DOHH2 (cell line): ENCODE data around the gene SLC15A2.
"Not testable (repeated sequence)": the region's sequence is repeated elsewhere in the genome, so short reads cannot be mapped to it uniquely, and the experiment has no call there.

Experiments
- EZH2phosphoT487 ChIP-seq: fragments of 200-600 bp; sonication (generic); IDR thresholded peaks from 2 replicates; pipeline ENCODE4 v1.6.1; 2017; ENCODE audit warnings: borderline replicate concordance, mild to moderate bottlenecking, antibody characterized with exemption, low read length, moderate library complexity, mixed read lengths
- TF ChIP-seq, protein P1 (sequence below): fragments of 200-600 bp; sonication (generic); IDR thresholded peaks from one replicate; pipeline ENCODE4 v1.5.1; 2014; ENCODE audit warnings: antibody characterized with exemption, mild to moderate bottlenecking, low read depth, low read length; ENCODE audit not compliant: poor library complexity, severe bottlenecking

- TF ChIP-seq, protein P1, sequence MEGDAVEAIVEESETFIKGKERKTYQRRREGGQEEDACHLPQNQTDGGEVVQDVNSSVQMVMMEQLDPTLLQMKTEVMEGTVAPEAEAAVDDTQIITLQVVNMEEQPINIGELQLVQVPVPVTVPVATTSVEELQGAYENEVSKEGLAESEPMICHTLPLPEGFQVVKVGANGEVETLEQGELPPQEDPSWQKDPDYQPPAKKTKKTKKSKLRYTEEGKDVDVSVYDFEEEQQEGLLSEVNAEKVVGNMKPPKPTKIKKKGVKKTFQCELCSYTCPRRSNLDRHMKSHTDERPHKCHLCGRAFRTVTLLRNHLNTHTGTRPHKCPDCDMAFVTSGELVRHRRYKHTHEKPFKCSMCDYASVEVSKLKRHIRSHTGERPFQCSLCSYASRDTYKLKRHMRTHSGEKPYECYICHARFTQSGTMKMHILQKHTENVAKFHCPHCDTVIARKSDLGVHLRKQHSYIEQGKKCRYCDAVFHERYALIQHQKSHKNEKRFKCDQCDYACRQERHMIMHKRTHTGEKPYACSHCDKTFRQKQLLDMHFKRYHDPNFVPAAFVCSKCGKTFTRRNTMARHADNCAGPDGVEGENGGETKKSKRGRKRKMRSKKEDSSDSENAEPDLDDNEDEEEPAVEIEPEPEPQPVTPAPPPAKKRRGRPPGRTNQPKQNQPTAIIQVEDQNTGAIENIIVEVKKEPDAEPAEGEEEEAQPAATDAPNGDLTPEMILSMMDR, result not testable (repeated sequence)
- not testable (repeated sequence) for TF ChIP-seq EZH2phosphoT487
Observed at GRCh38 chr3:121863247-121863646, 31.0 kb upstream of the SLC15A2 start.
